K562 (cell line): ENCODE data around the gene ABCA8. TPM values are rescaled to one million over a fixed set of nuclear protein-coding genes. Genes with fewer than 3 reads are reported as not detected.

Experiments used
- ATAC-seq: fragments of 200-7000 bp; cut with Tn5 transposase; 3 replicates; pipeline ENCODE4 v1.9.1; 2020; ENCODE audit warnings: moderate library complexity
- BruUV-seq: library from RNA; stranded (reverse); fragments of 400-500 nt; replicated peaks from 2 replicates; lab custom pipeline; 2021; lab: Mats Ljungman, UMichigan
- CTCF ChIA-PET: fragments of 300-600 bp; formaldehyde crosslinking; extraction: SDS; loops from one replicate; lab custom pipeline; 2021; ENCODE audit warnings: low intra/inter-chr PET ratio; lab: Yijun Ruan, JAX
- POLR2A ChIA-PET: fragments of 300-600, 350-650 bp; sonication (Branson Sonifier 250); formaldehyde crosslinking; extraction: SDS; loops from one replicate; lab custom pipeline; 2021; ENCODE audit warnings: antibody characterized with exemption, inconsistent platforms; lab: Yijun Ruan, JAX
- DNase-seq, 4 experiments: peaks; one replicate each; pipeline versions ENCODE4 v3.0.0 to v3.0.0-alpha.2; 2011 to 2018; ENCODE audit warnings: low spot score in 3 of 4, mixed read lengths in 3 of 4; ENCODE audit errors: extremely low read depth in 1 of 4
- FAIRE-seq: peaks from 2 replicates; lab custom pipeline; 2011; peaks lifted over from hg19 to GRCh38; lab: Jason Lieb, UNC
- H2AFZ ChIP-seq: 2 replicates; pipeline ENCODE4 v1.6.0; 2011; ENCODE audit warnings: low read depth, low read length, control low read depth, inconsistent platforms
- H3K27ac ChIP-seq: fragments of 200-600 bp; 3 replicates; pipeline ENCODE4 v1.8.0; 2011; ENCODE audit warnings: low read depth, mild to moderate bottlenecking, control low read depth, inconsistent platforms, low read length, moderate library complexity, mixed read lengths; ENCODE audit errors: extremely low read depth
- H3K27me3 ChIP-seq, 2 experiments: fragments of 300-600 bp in 1 of 2; 2 replicates in 1 of 2; 3 replicates in 1 of 2; pipeline versions ENCODE4 v1.6.0 to v1.8.0; 2011; ENCODE audit warnings: inconsistent platforms in 2 of 2, low read length in 2 of 2, mild to moderate bottlenecking in 1 of 2, mixed read lengths in 1 of 2, moderate library complexity in 1 of 2; ENCODE audit not compliant: control insufficient read depth in 2 of 2, insufficient read depth in 2 of 2
- H3K36me3 ChIP-seq: fragments of 300-600 bp; 3 replicates; pipeline ENCODE4 v1.8.0; 2011; ENCODE audit warnings: mild to moderate bottlenecking, low read length, inconsistent platforms; ENCODE audit not compliant: control insufficient read depth, insufficient read depth
- H3K4me1 ChIP-seq, 2 experiments: fragments of 200-600 bp in 1 of 2; replicated peaks in 1 of 2; 2 replicates in 1 of 2; 3 replicates in 1 of 2; pipeline versions ENCODE4 v1.5.1 to v1.8.0; 2011; ENCODE audit warnings: inconsistent platforms in 2 of 2, low read length in 2 of 2, mild to moderate bottlenecking in 1 of 2, mixed read lengths in 1 of 2, moderate library complexity in 1 of 2; ENCODE audit not compliant: control insufficient read depth in 2 of 2, insufficient read depth in 2 of 2
- H3K4me2 ChIP-seq: 2 replicates; pipeline ENCODE4 v1.6.1; 2011; ENCODE audit warnings: low read length, control low read depth, inconsistent platforms, mixed read lengths; ENCODE audit not compliant: insufficient read depth
- H3K4me3 ChIP-seq: fragments of 200-600 bp; sonication (generic), shearing (Covaris generic); 2 replicates; pipeline ENCODE4 v1.5.1; 2016; ENCODE audit warnings: control low read depth, inconsistent platforms
- H3K79me2 ChIP-seq: fragments of 200-600 bp; 3 replicates; pipeline ENCODE4 v1.8.0; 2011; ENCODE audit warnings: low read length, inconsistent platforms; ENCODE audit not compliant: control insufficient read depth, insufficient read depth
- H3K9ac ChIP-seq, 2 experiments: 2 replicates each; pipeline versions ENCODE4 v1.6.0 to v1.6.1; 2011; ENCODE audit warnings: low read depth in 2 of 2, low read length in 2 of 2, control low read depth in 1 of 2, inconsistent platforms in 1 of 2, mild to moderate bottlenecking in 1 of 2, mixed read lengths in 1 of 2; ENCODE audit not compliant: insufficient read depth in 1 of 2
- H3K9me1 ChIP-seq: one replicate; pipeline ENCODE4 v1.6.0; 2011; ENCODE audit warnings: inconsistent platforms, mild to moderate bottlenecking, low read length, moderate library complexity; ENCODE audit not compliant: control insufficient read depth, insufficient read depth
- H3K9me3 ChIP-seq: replicated peaks from 2 replicates; pipeline ENCODE4 v1.5.1; 2011; ENCODE audit warnings: low read depth, low read length, inconsistent platforms; ENCODE audit not compliant: control insufficient read depth, insufficient read depth
- H4K20me1 ChIP-seq: replicated peaks from 2 replicates; pipeline ENCODE4 v1.6.1; 2011; ENCODE audit warnings: low read length, inconsistent platforms, mixed read lengths; ENCODE audit not compliant: control insufficient read depth, insufficient read depth
- ATF3 ChIP-seq, 2 experiments: fragments of 450-650 bp in 1 of 2; sonication (generic) in 1 of 2; formaldehyde crosslinking in 1 of 2; IDR thresholded peaks in 1 of 2; conservative IDR thresholded peaks in 1 of 2; 2 replicates each; pipeline versions ENCODE4 v1.6.1 to v1.8.1; 2016 to 2023; ENCODE audit warnings: mild to moderate bottlenecking in 2 of 2, moderate library complexity in 2 of 2, inconsistent platforms in 1 of 2, missing genetic modification reagents in 1 of 2
- C11orf30 ChIP-seq: fragments of 450-650 bp; IDR thresholded peaks from 2 replicates; pipeline ENCODE4 v1.6.1; 2016; ENCODE audit warnings: low read depth, mild to moderate bottlenecking
- CEBPZ ChIP-seq: fragments of 150-350 bp; IDR thresholded peaks from 2 replicates; pipeline ENCODE4 v1.6.1; 2014; ENCODE audit warnings: low read depth, mild to moderate bottlenecking, low read length, borderline replicate concordance
- CLOCK ChIP-seq: fragments of 250-450 bp; sonication (Bioruptor Pico); IDR thresholded peaks from 2 replicates; pipeline ENCODE4 v1.4.0; 2020; ENCODE audit warnings: mild to moderate bottlenecking, moderate library complexity, borderline replicate concordance
- CTBP1 ChIP-seq: fragments of 450-650 bp; IDR thresholded peaks from 2 replicates; pipeline ENCODE4 v1.6.1; 2016; ENCODE audit warnings: borderline replicate concordance
- CXXC5 ChIP-seq: fragments of 250-450 bp; sonication (Bioruptor Pico); IDR thresholded peaks from 2 replicates; pipeline ENCODE4 v1.8.0; 2022; ENCODE audit warnings: inconsistent platforms, mild to moderate bottlenecking, moderate library complexity
- ILF3 ChIP-seq: fragments of 450-650 bp; IDR thresholded peaks from 2 replicates; pipeline ENCODE4 v1.6.1; 2018; ENCODE audit warnings: antibody characterized with exemption, mild to moderate bottlenecking, moderate library complexity, borderline replicate concordance
- MBD2 ChIP-seq: sonication (generic); IDR thresholded peaks from 2 replicates; pipeline ENCODE4 v1.6.1; 2016; ENCODE audit warnings: low read depth, borderline replicate concordance
- MLLT1 ChIP-seq, 2 experiments: fragments of 450-650 bp; IDR thresholded peaks; 2 replicates each; pipeline ENCODE4 v1.6.1; 2016
- PHF21A ChIP-seq: fragments of 450-650 bp; IDR thresholded peaks from 2 replicates; pipeline ENCODE4 v1.6.1; 2017; ENCODE audit warnings: low read depth, borderline replicate concordance
- PML ChIP-seq: IDR thresholded peaks from 2 replicates; pipeline ENCODE4 v1.6.1; 2012; ENCODE audit warnings: low read length, inconsistent platforms
- POLR2H ChIP-seq: IDR thresholded peaks from 2 replicates; pipeline ENCODE4 v1.6.1; 2016; ENCODE audit warnings: missing genetic modification characterization, low read depth, mild to moderate bottlenecking, control low read depth, missing compliant biosample characterization, moderate library complexity
- U2AF2 ChIP-seq: fragments of 200-400 bp; formaldehyde crosslinking; optimal IDR thresholded peaks from 2 replicates; pipeline ENCODE3; 2017; ENCODE audit warnings: low read depth, mild to moderate bottlenecking, low read length
- ZKSCAN3 ChIP-seq: fragments of 250-450 bp; sonication (Bioruptor Pico); IDR thresholded peaks from 2 replicates; pipeline ENCODE4 v1.4.0; 2020
- WGBS: fragments of 100-300 bp; shearing (Covaris generic); methylation state at CpG from one replicate; pipeline ENCODE4 v1.1.6; 2016; ENCODE audit warnings: low coverage, mixed read lengths; ENCODE audit not compliant: insufficient coverage; ENCODE audit errors: missing lambda C conversion rate; 5-methylcytosine and 5-hydroxymethylcytosine counted together
- in situ Hi-C: fragments of 300-500 bp; cut with MboI; formaldehyde crosslinking; loops from 4 replicates; pipeline ENCODE4 v1.15.0; 2018; ENCODE audit warnings: inconsistent platforms, mixed read lengths
- intact Hi-C: fragments of 100-400 bp; cut with micrococcal nuclease; formaldehyde crosslinking; loops from 2 replicates; pipeline ENCODE4 v1.14.2; 2022
- polyA plus RNA-seq, 8 experiments: library from polyadenylated mRNA; depleted of rRNA in 4 of 8; stranded (reverse) in 5 of 8; unstranded in 3 of 8; fragments of >200 nt; fragmentation: Nextera tagmentation in 2 of 8; fragmentation: Illumina TruSeq in 1 of 8; extraction: Ambion mirVana in 2 of 8; extraction: Trizol in 1 of 8; gene quantifications; 2 replicates each; pipeline versions ENCODE4 v1.2.1 to v1.2.3, GENCODE V29; 2011 to 2014; ENCODE audit warnings: inconsistent platforms in 1 of 8, missing spikeins in 1 of 8
- total RNA-seq, 7 experiments: library from RNA; depleted of rRNA in 6 of 7; stranded (reverse); fragments of >200 nt in 6 of 7; fragmentation: Illumina TruSeq in 2 of 7; extraction: Trizol in 2 of 7; gene quantifications; 2 replicates each; pipeline versions ENCODE4 v1.2.1 to v1.2.3, GENCODE V29; 2011 to 2021; ENCODE audit warnings: low replicate concordance in 1 of 7

The ABCA8 gene
- total and polyA plus RNA-seq, 9 of the 15 experiments (the other 6 are each of a cell fraction or from before 2014, with no cell fraction given): 1.8 to 13.2 (median 12.0) TPM

- intact Hi-C loops (no loop called here), in situ Hi-C loops (no loop called here)
- Histone ChIP-seq H3K36me3 (no peaks in the 10 kb centered on the region), H4K20me1 (no peaks in the 10 kb centered on the region), H3K9me3 (no peaks in the 10 kb centered on the region), H3K4me1 (no peaks in the 10 kb centered on the region), H3K9me1 (no peaks in the 10 kb centered on the region), H3K27me3 (no peaks in the 10 kb centered on the region), H2AFZ (no peak overlapping the region), H3K79me2 (no peaks in the 10 kb centered on the region), H3K4me3 (no peak overlapping the region), H3K27ac (no peak overlapping the region), H3K9ac (no peak overlapping the region), H3K4me2 (no peak overlapping the region)
- ChIA-PET CTCF (no interaction called here), POLR2A (no interaction called here)
- DNase-seq (no peak), ATAC-seq (no peak), FAIRE-seq (no peak)
- TF ChIP-seq PML (no peak), U2AF2 (no peak), CTBP1 (no peak), ATF3 (IDR thresholded peaks at IDR 0.05) (no peak), ATF3 (CRISPR knock-in tag; conservative IDR thresholded peaks at IDR 0.05) (no peak), CXXC5 (CRISPR knock-in tag) (no peak), C11orf30 (no peak), PHF21A (no peak), POLR2H (tag) (no peak), MLLT1 (IDR thresholded peaks at IDR 0.05) (no peak), MBD2 (no peak), CLOCK (CRISPR knock-in tag) (no peak), CEBPZ (no peak), ZKSCAN3 (no peak), ILF3 (no peak)
- BruUV-seq: no TSS peak
- 0% methylated on average over 4 of the region's 4 CpGs for WGBS
Observed at GRCh38 chr17:68853439-68853838, 101.8 kb downstream of the ABCA8 start.
